Activated gamma-delta T cell treated with Interleukin-2 at 50 U/mL for 16 hours (primary cell): ENCODE data around the gene GCC1.
A peak's percentile ranks its signal among the peaks of the same experiment; 100 is the strongest.
"Not testable (repeated sequence)": the region's sequence is repeated elsewhere in the genome, so short reads cannot be mapped to it uniquely, and the experiment has no call there.

Experiments used
- DNase-seq: peaks from one replicate; pipeline ENCODE4 v3.0.0-alpha.2; 2020

GCC1 gene

GRCh38 chr7:127588697-127589482 lies 3.5 kb upstream of the GCC1 start:
- DNase-seq = peak; percentile 18

- peak; percentile 84 for DNase-seq
Observed at GRCh38 chr7:127588019-127588696, 2.8 kb upstream of the GCC1 start, which contains the start of gene ARF5. Gene ARF5, plus strand, starts transcription at chr7:127588411. Its CDS starts 88 bp downstream, at chr7:127588499.

GRCh38 chr7:127587663-127588018 lies 2.2 kb upstream of the GCC1 start:
- no peak for DNase-seq

- DNase-seq = no peak
Observed at GRCh38 chr7:127586346-127586745, 950 bp upstream of the GCC1 start.

GRCh38 chr7:127584648-127585043 lies 750 bp downstream of the GCC1 start:
- no peak for DNase-seq

- no peak for DNase-seq
Observed at GRCh38 chr7:127582361-127582760, 3.0 kb downstream of the GCC1 start.

- no peak for DNase-seq
Observed at GRCh38 chr7:127581716-127582115, 3.7 kb downstream of the GCC1 start.

GRCh38 chr7:127580612-127581011 lies 4.8 kb downstream of the GCC1 start:
- DNase-seq = no peak

GRCh38 chr7:127578711-127579275 lies 6.6 kb downstream of the GCC1 start:
- DNase-seq = no peak

- no peak for DNase-seq
Observed at GRCh38 chr7:127578036-127578684, 7.2 kb downstream of the GCC1 start.

GRCh38 chr7:127571741-127572505 lies 13.5 kb downstream of the GCC1 start:
- DNase-seq = no peak

- not testable (repeated sequence) for DNase-seq
Observed at GRCh38 chr7:127568034-127568433, 17.4 kb downstream of the GCC1 start.

- no peak for DNase-seq
Observed at GRCh38 chr7:127566242-127566641, 19.2 kb downstream of the GCC1 start.

GRCh38 chr7:127557803-127558202 lies 27.6 kb downstream of the GCC1 start:
- DNase-seq = no peak

- no peak for DNase-seq
Observed at GRCh38 chr7:127556404-127556803, 29.0 kb downstream of the GCC1 start.

- no peak for DNase-seq
Observed at GRCh38 chr7:127551941-127552340, 33.5 kb downstream of the GCC1 start.

GRCh38 chr7:127550247-127550646 lies 35.1 kb downstream of the GCC1 start:
- DNase-seq = no peak

GRCh38 chr7:127546313-127546712 lies 39.1 kb downstream of the GCC1 start:
- no peak for DNase-seq

- DNase-seq = no peak
Observed at GRCh38 chr7:127541548-127541947, 43.8 kb downstream of the GCC1 start.

- DNase-seq = not testable (repeated sequence)
Observed at GRCh38 chr7:127540461-127540860, 44.9 kb downstream of the GCC1 start.

GRCh38 chr7:127539116-127539515 lies 46.3 kb downstream of the GCC1 start:
- DNase-seq = no peak

GRCh38 chr7:127536741-127537140 lies 48.7 kb downstream of the GCC1 start:
- DNase-seq = no peak

GRCh38 chr7:127536394-127536691 lies 49.1 kb downstream of the GCC1 start:
- no peak for DNase-seq
